Gastroesophageal sphincter (tissue), 4 donors: Measurements from ENCODE around the gene SLC25A39. TPM values are rescaled to one million over a fixed set of nuclear protein-coding genes. Genes with fewer than 3 reads are reported as not detected.

Experiments
- ATAC-seq: fragments of 150-250 bp; one replicate; pipeline ENCODE4 v1.9.1; 2016; ENCODE audit warnings: mild to moderate bottlenecking, moderate library complexity
- H3K27ac ChIP-seq, 4 donors: fragments of 200-600 bp; sonication (generic) in 3 of 4; 1 replicate in 3 of 4; 2 replicates in 1 of 4; pipeline ENCODE4 v1.5.1; 2016 to 2019
- H3K27me3 ChIP-seq: fragments of 200-600 bp; sonication (generic); one replicate; pipeline ENCODE4 v1.5.1; 2019
- H3K36me3 ChIP-seq, 2 donors: fragments of 200-600 bp; sonication (generic); one replicate each; pipeline ENCODE4 v1.5.1; 2019; ENCODE audit warnings: control low read depth in 1 of 2
- H3K4me1 ChIP-seq, 3 donors: fragments of 200-600 bp; sonication (generic); 1 replicate in 2 of 3; 2 replicates in 1 of 3; pipeline ENCODE4 v1.5.1; 2016 to 2019; ENCODE audit warnings: control low read depth in 2 of 3
- H3K4me3 ChIP-seq, 2 donors: fragments of 200-600 bp; sonication (generic); one replicate each; pipeline ENCODE4 v1.5.1; 2019; ENCODE audit warnings: mild to moderate bottlenecking in 1 of 2, moderate library complexity in 1 of 2
- H3K9me3 ChIP-seq, 3 donors: fragments of 200-600 bp; sonication (generic); one replicate each; pipeline ENCODE4 v1.5.1; 2017 to 2019; ENCODE audit warnings: control low read depth in 2 of 3
- CTCF ChIP-seq, 4 experiments: fragments of 200-600 bp in 2 of 4; fragments of 450-650 bp in 2 of 4; sonication (generic) in 1 of 4; IDR thresholded peaks; one replicate each; pipeline ENCODE4 v1.5.1; 2017 to 2019; ENCODE audit warnings: antibody characterized with exemption in 4 of 4, mild to moderate bottlenecking in 2 of 4, moderate library complexity in 2 of 4
- EP300 ChIP-seq: sonication (generic); formaldehyde crosslinking; IDR thresholded peaks from one replicate; pipeline ENCODE4 v1.6.1; 2017; ENCODE audit warnings: antibody characterized with exemption, mild to moderate bottlenecking
- POLR2A ChIP-seq, 2 donors: fragments of 450-650 bp; IDR thresholded peaks; one replicate each; pipeline ENCODE4 v1.6.1; 2017; ENCODE audit warnings: antibody characterized with exemption in 2 of 2, mild to moderate bottlenecking in 2 of 2, moderate library complexity in 1 of 2
- POLR2AphosphoS5 ChIP-seq: sonication (generic); formaldehyde crosslinking; IDR thresholded peaks from one replicate; pipeline ENCODE4 v1.6.1; 2017; ENCODE audit warnings: antibody characterized with exemption
- WGBS, 2 donors: methylation state at CpG; one replicate each; pipeline ENCODE4 v1.1.5; 2018; ENCODE audit warnings: low coverage in 1 of 2; 5-methylcytosine and 5-hydroxymethylcytosine counted together
- total RNA-seq, 4 donors: library from RNA; depleted of rRNA; stranded (reverse); fragments of >200 nt; gene quantifications; one replicate each; pipeline ENCODE4 v1.1.0, GENCODE V29; 2016

SLC25A39 gene
- total RNA-seq, 4 donors from 2014 or later = 36.2 to 61.8 (median 49.2) TPM

- H3K27ac ChIP-seq = no peak overlapping the region
- H3K9me3 ChIP-seq = no peaks in the 10 kb centered on the region
- H3K4me3 ChIP-seq = peak overlapping the region in 1 of 2 donors; percentile 38
- H3K27me3 ChIP-seq = peaks cover 60% of the 10 kb centered on the region
- peaks cover 0 to 22% (median 10%) of the 10 kb centered on the region in 3 donors for H3K4me1 ChIP-seq
- no peak for ATAC-seq
- TF ChIP-seq EP300 = no peak
- TF ChIP-seq POLR2AphosphoS5 = no peak
- no peak for TF ChIP-seq POLR2A (IDR thresholded peaks at IDR 0.05)
- no peak for TF ChIP-seq CTCF (IDR thresholded peaks at IDR 0.05)
- no CpG with 5 or more reads among the region's 81 CpGs for WGBS, 2 donors
- H3K36me3 ChIP-seq = peaks cover 0 to 14% of the 10 kb centered on the region in 2 donors
Measured at GRCh38 chr17:44314869-44315661, 9.6 kb downstream of the SLC25A39 start.

GRCh38 chr17:44314524-44314868, 10.1 kb downstream of the SLC25A39 start:
- peaks cover 60% of the 10 kb centered on the region for H3K27me3 ChIP-seq
- H3K9me3 ChIP-seq = no peaks in the 10 kb centered on the region
- no peak overlapping the region for H3K4me3 ChIP-seq
- no peak overlapping the region for H3K27ac ChIP-seq
- peaks cover 0 to 22% (median 10%) of the 10 kb centered on the region in 3 donors for H3K4me1 ChIP-seq
- no peak for ATAC-seq
- peaks cover 0 to 8% of the 10 kb centered on the region in 2 donors for H3K36me3 ChIP-seq
- no CpG with 5 or more reads among the region's 11 CpGs for WGBS, 2 donors
- TF ChIP-seq POLR2AphosphoS5 (no peak), POLR2A (IDR thresholded peaks at IDR 0.05) (no peak), CTCF (IDR thresholded peaks at IDR 0.05) (no peak), EP300 (no peak)

GRCh38 chr17:44314031-44314430, 10.6 kb downstream of the SLC25A39 start:
- 65 to 70% methylated on average over 3 to 5 of the region's 7 CpGs for WGBS, 2 donors
- H3K27me3 ChIP-seq = peaks cover 60% of the 10 kb centered on the region

GRCh38 chr17:44312396-44313104, 12.1 kb downstream of the SLC25A39 start:
- no peak for TF ChIP-seq POLR2A (IDR thresholded peaks at IDR 0.05)
- no peak for TF ChIP-seq POLR2AphosphoS5
- TF ChIP-seq EP300 = no peak
- TF ChIP-seq CTCF (IDR thresholded peaks at IDR 0.05) = no peak
- Histone ChIP-seq H3K4me1 (peaks cover 0 to 42% (median 22%) of the 10 kb centered on the region in 3 donors), H3K36me3 (no peaks in the 10 kb centered on the region), H3K9me3 (no peaks in the 10 kb centered on the region), H3K27ac (no peak overlapping the region), H3K27me3 (peaks cover 55% of the 10 kb centered on the region), H3K4me3 (no peak overlapping the region)
- ATAC-seq = no peak
- WGBS, 2 donors = 63 to 64% methylated on average over 5 to 11 of the region's 17 CpGs

More at GRCh38 chr17:44314031-44314430, 10.6 kb downstream of the SLC25A39 start:
- Histone ChIP-seq H3K9me3 (no peaks in the 10 kb centered on the region), H3K27ac (no peak overlapping the region), H3K4me1 (peaks cover 0 to 27% (median 10%) of the 10 kb centered on the region in 3 donors), H3K4me3 (no peak overlapping the region), H3K36me3 (peaks cover 0 to 4% of the 10 kb centered on the region in 2 donors)
- no peak for ATAC-seq
- no peak for TF ChIP-seq EP300
- TF ChIP-seq CTCF (IDR thresholded peaks at IDR 0.05) = no peak
- no peak for TF ChIP-seq POLR2A (IDR thresholded peaks at IDR 0.05)
- no peak for TF ChIP-seq POLR2AphosphoS5
